HG02571 (cell line): Measurements from ENCODE around the gene LRRC2.
"Not testable (repeated sequence)": the region's sequence is repeated elsewhere in the genome, so short reads cannot be mapped to it uniquely, and the experiment has no call there.

Experiments used
- ATAC-seq: cut with Tn5 transposase; IDR thresholded peaks from one replicate; pipeline ENCODE4 v1.9.1; 2021; ENCODE audit warnings: mild to moderate bottlenecking, moderate library complexity; ENCODE audit not compliant: unreplicated experiment

LRRC2 gene

GRCh38 chr3:46501702-46502101 lies 64.4 kb downstream of the LRRC2 start:
- no peak for ATAC-seq

GRCh38 chr3:46500656-46501635 lies 65.2 kb downstream of the LRRC2 start:
- no peak for ATAC-seq

GRCh38 chr3:46498916-46499519 lies 67.1 kb downstream of the LRRC2 start:
- no peak for ATAC-seq

- ATAC-seq, result no peak
Observed at GRCh38 chr3:46497556-46498265, 68.4 kb downstream of the LRRC2 start, which contains the start of gene RTP3. Gene RTP3 (plus strand): TSS chr3:46497976. CDS start chr3:46498063, 87 bp downstream.

GRCh38 chr3:46496746-46497555 lies 69.2 kb downstream of the LRRC2 start:
- ATAC-seq, result no peak

GRCh38 chr3:46495901-46496456 lies 70.1 kb downstream of the LRRC2 start:
- no peak for ATAC-seq

GRCh38 chr3:46494491-46494890 lies 71.6 kb downstream of the LRRC2 start:
- not testable (repeated sequence) for ATAC-seq

GRCh38 chr3:46492890-46493547 lies 73.1 kb downstream of the LRRC2 start:
- no peak for ATAC-seq

- ATAC-seq, result no peak
Observed at GRCh38 chr3:46491089-46492070, 74.7 kb downstream of the LRRC2 start.

- ATAC-seq, result no peak
Observed at GRCh38 chr3:46490338-46491084, 75.6 kb downstream of the LRRC2 start.

GRCh38 chr3:46489875-46490274 lies 76.2 kb downstream of the LRRC2 start:
- ATAC-seq, result no peak

GRCh38 chr3:46489381-46489780 lies 76.7 kb downstream of the LRRC2 start:
- ATAC-seq, result no peak

- peak; percentile 93 for ATAC-seq
Observed at GRCh38 chr3:46488735-46489361, 77.3 kb downstream of the LRRC2 start.

- no peak for ATAC-seq
Observed at GRCh38 chr3:46485779-46486175, 80.3 kb downstream of the LRRC2 start.

- ATAC-seq, result no peak
Observed at GRCh38 chr3:46484911-46485778, 81.0 kb downstream of the LRRC2 start.

- no peak for ATAC-seq
Observed at GRCh38 chr3:46484388-46484787, 81.7 kb downstream of the LRRC2 start.
